Panc1 (cell line): ENCODE measurements around the gene COASY. TPM values are rescaled to one million over a fixed set of nuclear protein-coding genes. Genes with fewer than 3 reads are reported as not detected.

Experiments used
- ATAC-seq: fragments of 200-7000 bp; cut with Tn5 transposase; 2 replicates; pipeline ENCODE4 v1.9.1; 2020; ENCODE audit warnings: mild to moderate bottlenecking, moderate library complexity
- BruUV-seq: library from RNA; stranded (reverse); fragments of 400-500 nt; replicated peaks from 2 replicates; lab custom pipeline; 2021; lab: Mats Ljungman, UMichigan
- CTCF ChIA-PET: fragments of 300-600 bp; sonication (Branson Sonifier 250); formaldehyde crosslinking; loops from one replicate; lab custom pipeline; 2022; ENCODE audit warnings: antibody characterized with exemption; lab: Charles Lee
- POLR2A ChIA-PET: fragments of 300-600 bp; sonication (Branson Sonifier 250); formaldehyde crosslinking; loops from one replicate; lab custom pipeline; 2022; ENCODE audit warnings: antibody characterized with exemption; lab: Charles Lee
- DNase-seq: peaks from one replicate; pipeline ENCODE4 v3.0.0-alpha.2; 2010; ENCODE audit warnings: low read depth, low spot score
- H3K27ac ChIP-seq: 2 replicates; pipeline ENCODE4 v1.5.1; 2011; ENCODE audit warnings: mild to moderate bottlenecking, low read length, inconsistent platforms
- H3K27me3 ChIP-seq: fragments of 200-500 bp; sonication (Bioruptor generic); 2 replicates; pipeline ENCODE4 v1.6.0; 2014; ENCODE audit warnings: low read length, inconsistent platforms; ENCODE audit not compliant: control insufficient read depth, insufficient read depth
- H3K36me3 ChIP-seq: fragments of 200-500 bp; sonication (Bioruptor generic); 2 replicates; pipeline ENCODE4 v1.5.1; 2014; ENCODE audit warnings: inconsistent platforms, mild to moderate bottlenecking, low read length, moderate library complexity; ENCODE audit not compliant: control insufficient read depth, insufficient read depth
- H3K4me1 ChIP-seq: 2 replicates; pipeline ENCODE4 v1.5.1; 2011; ENCODE audit warnings: inconsistent platforms, mild to moderate bottlenecking, low read length, moderate library complexity; ENCODE audit not compliant: control insufficient read depth, insufficient read depth
- H3K4me3 ChIP-seq, 2 experiments: 2 replicates each; pipeline ENCODE4 v1.5.1; 2011 to 2012; ENCODE audit warnings: low read depth in 2 of 2, low read length in 2 of 2, mild to moderate bottlenecking in 2 of 2, inconsistent platforms in 1 of 2, moderate library complexity in 1 of 2
- H3K9me3 ChIP-seq: fragments of 200-500 bp; sonication (Bioruptor generic); 2 replicates; pipeline ENCODE4 v1.5.1; 2014; ENCODE audit warnings: low read depth, mild to moderate bottlenecking, inconsistent platforms, low read length, moderate library complexity; ENCODE audit not compliant: control insufficient read depth, insufficient read depth
- POLR2AphosphoS5 ChIP-seq: IDR thresholded peaks from 2 replicates; pipeline ENCODE4 v1.6.1; 2012; ENCODE audit warnings: mild to moderate bottlenecking, low read depth, low read length, moderate library complexity
- SIN3A ChIP-seq: IDR thresholded peaks from 2 replicates; pipeline ENCODE4 v1.6.1; 2012; ENCODE audit warnings: low read depth, mild to moderate bottlenecking, low read length, moderate library complexity, borderline replicate concordance; ENCODE audit not compliant: insufficient read depth
- TCF7L2 ChIP-seq: IDR thresholded peaks from 2 replicates; pipeline ENCODE4 v1.6.1; 2011; ENCODE audit warnings: mild to moderate bottlenecking, low read depth, low read length, inconsistent platforms
- in situ Hi-C: cut with HindIII; loops from 2 replicates; pipeline ENCODE4 v1.10.0; 2016; ENCODE audit warnings: low sequenced_read_pairs, low pct_unique_long_range_greater_than_20kb
- intact Hi-C: fragments of 100-400 bp; cut with micrococcal nuclease; formaldehyde crosslinking; loops from one replicate; pipeline ENCODE4 v1.10.0; 2022; ENCODE audit not compliant: unreplicated experiment
- total RNA-seq: library from RNA; stranded (reverse); gene quantifications from one replicate; pipeline ENCODE4 v1.2.1, GENCODE V29; 2021; ENCODE audit not compliant: unreplicated experiment
- TF ChIP-seq, protein P1 (sequence below), 2 experiments: IDR thresholded peaks; 2 replicates each; pipeline ENCODE4 v1.6.1; 2011 to 2012; ENCODE audit warnings: low read depth in 2 of 2, control low read depth in 1 of 2, low read length in 1 of 2, mild to moderate bottlenecking in 1 of 2, moderate library complexity in 1 of 2; ENCODE audit not compliant: insufficient read depth in 1 of 2
- TF ChIP-seq, protein P2 (sequence below): fragments of 450-650 bp; IDR thresholded peaks from 2 replicates; pipeline ENCODE4 v1.5.1; 2017; ENCODE audit warnings: mild to moderate bottlenecking

The COASY gene
- total RNA-seq, 1 experiment from 2014 or later, result 76.7 TPM

DNA sequence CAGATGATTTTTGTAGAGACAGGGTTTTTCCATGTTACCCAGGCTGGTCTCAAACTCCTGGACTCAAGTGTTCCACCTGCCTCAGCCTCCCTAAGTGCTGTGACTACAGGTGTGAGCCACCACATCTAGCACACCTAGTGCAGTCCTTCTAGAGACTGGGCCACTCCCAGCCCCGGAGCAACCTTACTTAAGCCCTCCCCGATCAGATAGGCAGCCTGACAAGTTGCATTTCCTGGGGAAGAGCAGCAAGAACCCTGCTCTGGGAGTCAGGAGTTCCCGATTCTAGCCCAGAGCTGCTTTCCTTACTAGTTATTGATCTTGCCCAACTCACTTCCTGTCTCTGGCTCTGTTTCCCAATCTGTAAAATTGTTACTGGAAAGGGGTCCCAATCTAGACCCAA is 32.9 kb upstream of the COASY start:
- ChIA-PET POLR2A (no interaction called here), CTCF (no interaction called here)
- TF ChIP-seq POLR2AphosphoS5 (no peak), SIN3A (no peak), TCF7L2 (no peak)
- TF ChIP-seq, protein P1, sequence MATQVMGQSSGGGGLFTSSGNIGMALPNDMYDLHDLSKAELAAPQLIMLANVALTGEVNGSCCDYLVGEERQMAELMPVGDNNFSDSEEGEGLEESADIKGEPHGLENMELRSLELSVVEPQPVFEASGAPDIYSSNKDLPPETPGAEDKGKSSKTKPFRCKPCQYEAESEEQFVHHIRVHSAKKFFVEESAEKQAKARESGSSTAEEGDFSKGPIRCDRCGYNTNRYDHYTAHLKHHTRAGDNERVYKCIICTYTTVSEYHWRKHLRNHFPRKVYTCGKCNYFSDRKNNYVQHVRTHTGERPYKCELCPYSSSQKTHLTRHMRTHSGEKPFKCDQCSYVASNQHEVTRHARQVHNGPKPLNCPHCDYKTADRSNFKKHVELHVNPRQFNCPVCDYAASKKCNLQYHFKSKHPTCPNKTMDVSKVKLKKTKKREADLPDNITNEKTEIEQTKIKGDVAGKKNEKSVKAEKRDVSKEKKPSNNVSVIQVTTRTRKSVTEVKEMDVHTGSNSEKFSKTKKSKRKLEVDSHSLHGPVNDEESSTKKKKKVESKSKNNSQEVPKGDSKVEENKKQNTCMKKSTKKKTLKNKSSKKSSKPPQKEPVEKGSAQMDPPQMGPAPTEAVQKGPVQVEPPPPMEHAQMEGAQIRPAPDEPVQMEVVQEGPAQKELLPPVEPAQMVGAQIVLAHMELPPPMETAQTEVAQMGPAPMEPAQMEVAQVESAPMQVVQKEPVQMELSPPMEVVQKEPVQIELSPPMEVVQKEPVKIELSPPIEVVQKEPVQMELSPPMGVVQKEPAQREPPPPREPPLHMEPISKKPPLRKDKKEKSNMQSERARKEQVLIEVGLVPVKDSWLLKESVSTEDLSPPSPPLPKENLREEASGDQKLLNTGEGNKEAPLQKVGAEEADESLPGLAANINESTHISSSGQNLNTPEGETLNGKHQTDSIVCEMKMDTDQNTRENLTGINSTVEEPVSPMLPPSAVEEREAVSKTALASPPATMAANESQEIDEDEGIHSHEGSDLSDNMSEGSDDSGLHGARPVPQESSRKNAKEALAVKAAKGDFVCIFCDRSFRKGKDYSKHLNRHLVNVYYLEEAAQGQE (IDR thresholded peaks at IDR 0.05; ENCODE audit: insufficient read depth in 1 of 2, low read depth in 2 of 2, low read length in 1 of 2), result no peak
- TF ChIP-seq, protein P2, sequence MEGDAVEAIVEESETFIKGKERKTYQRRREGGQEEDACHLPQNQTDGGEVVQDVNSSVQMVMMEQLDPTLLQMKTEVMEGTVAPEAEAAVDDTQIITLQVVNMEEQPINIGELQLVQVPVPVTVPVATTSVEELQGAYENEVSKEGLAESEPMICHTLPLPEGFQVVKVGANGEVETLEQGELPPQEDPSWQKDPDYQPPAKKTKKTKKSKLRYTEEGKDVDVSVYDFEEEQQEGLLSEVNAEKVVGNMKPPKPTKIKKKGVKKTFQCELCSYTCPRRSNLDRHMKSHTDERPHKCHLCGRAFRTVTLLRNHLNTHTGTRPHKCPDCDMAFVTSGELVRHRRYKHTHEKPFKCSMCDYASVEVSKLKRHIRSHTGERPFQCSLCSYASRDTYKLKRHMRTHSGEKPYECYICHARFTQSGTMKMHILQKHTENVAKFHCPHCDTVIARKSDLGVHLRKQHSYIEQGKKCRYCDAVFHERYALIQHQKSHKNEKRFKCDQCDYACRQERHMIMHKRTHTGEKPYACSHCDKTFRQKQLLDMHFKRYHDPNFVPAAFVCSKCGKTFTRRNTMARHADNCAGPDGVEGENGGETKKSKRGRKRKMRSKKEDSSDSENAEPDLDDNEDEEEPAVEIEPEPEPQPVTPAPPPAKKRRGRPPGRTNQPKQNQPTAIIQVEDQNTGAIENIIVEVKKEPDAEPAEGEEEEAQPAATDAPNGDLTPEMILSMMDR, result no peak
- in situ Hi-C loops, result no loop called here
- H3K4me3 ChIP-seq, result no peak overlapping the region
- H3K27ac ChIP-seq, result peak overlapping the region; percentile 65
- no TSS peak for BruUV-seq
- no peak for DNase-seq
- H3K4me1 ChIP-seq, result peaks cover 27% of the 10 kb centered on the region
- H3K36me3 ChIP-seq, result no peaks in the 10 kb centered on the region
- ATAC-seq, result no peak
- intact Hi-C loops, result loop anchor here (10.0 kb wide), 2 partner anchors 104 to 214 kb away; partner anchors contain the start of gene CAVIN1
- no peaks in the 10 kb centered on the region for H3K27me3 ChIP-seq
- no peaks in the 10 kb centered on the region for H3K9me3 ChIP-seq

DNA sequence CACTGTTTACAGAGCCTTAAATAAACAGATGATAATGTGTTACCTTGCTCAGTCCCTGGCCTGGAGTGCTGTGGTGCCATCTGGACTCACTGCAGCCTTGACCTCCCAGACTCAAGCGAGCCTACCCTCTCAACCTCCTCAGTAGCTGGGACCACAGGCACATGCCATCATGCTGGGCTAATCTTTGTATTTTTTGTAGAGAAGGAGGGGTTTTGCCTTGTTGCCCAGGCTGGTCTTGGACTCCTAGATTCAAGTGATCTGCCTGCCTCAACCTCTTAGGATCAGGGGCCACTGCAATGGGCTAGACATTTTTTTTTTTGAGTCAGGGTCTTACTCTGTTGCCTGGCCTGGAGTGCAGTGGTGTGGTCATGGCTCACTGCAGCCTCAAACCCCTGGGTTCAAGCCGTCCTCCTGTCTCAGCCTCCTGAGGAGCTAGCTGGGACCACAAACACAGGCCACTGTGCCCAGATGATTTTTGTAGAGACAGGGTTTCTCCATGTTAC is 30.9 kb upstream of the COASY start:
- Histone ChIP-seq H3K4me1 (peaks cover 40% of the 10 kb centered on the region), H3K27ac (peak overlapping the region; percentile 90), H3K9me3 (no peaks in the 10 kb centered on the region), H3K36me3 (no peaks in the 10 kb centered on the region), H3K27me3 (no peaks in the 10 kb centered on the region), H3K4me3 (no peak overlapping the region)
- intact Hi-C loops (no loop called here), in situ Hi-C loops (no loop called here)
- BruUV-seq, result no TSS peak
- CTCF ChIA-PET, result no interaction called here
- TF ChIP-seq POLR2AphosphoS5, result no peak
- TF ChIP-seq, protein P1 (IDR thresholded peaks at IDR 0.05; ENCODE audit: insufficient read depth in 1 of 2, low read depth in 2 of 2, low read length in 1 of 2), result no peak
- TF ChIP-seq, protein P2, result no peak
- TF ChIP-seq TCF7L2, result no peak
- TF ChIP-seq SIN3A, result no peak
- DNase-seq, result no peak
- POLR2A ChIA-PET, result no interaction called here
- ATAC-seq, result 0 out of 2 replicates have a peak, but pooled peaks have one; percentile 37
